ENCODE results near the gene TRIO.

TRIO gene

GRCh38 chr5:14445013-14445412, 301.9 kb downstream of the TRIO start:
- no peak overlapping the region for H2AFZ ChIP-seq (ENCODE audit: low read depth, low read length, severe bottlenecking)
- H3K9me2 ChIP-seq (replicated peaks; ENCODE audit: insufficient read depth, low read length): no peaks in the 10 kb centered on the region
- H3F3A ChIP-seq (ENCODE audit: insufficient read depth): no peaks in the 10 kb centered on the region
- H3K79me2 ChIP-seq (ENCODE audit: insufficient read depth, low read length): no peaks in the 10 kb centered on the region
- H3K36me3 ChIP-seq (ENCODE audit: low read length): no peaks in the 10 kb centered on the region
- H3K4me3 ChIP-seq (ENCODE audit: insufficient read depth, low read length, poor library complexity, severe bottlenecking): no peak overlapping the region
- no peaks in the 10 kb centered on the region for H3K9me3 ChIP-seq (ENCODE audit: insufficient read depth, low read length)
- no peak overlapping the region for H3K27ac ChIP-seq (ENCODE audit: low read depth, low read length)
- H3K9ac ChIP-seq (ENCODE audit: low read length): no peak overlapping the region
- no peak overlapping the region for H3K4me2 ChIP-seq (ENCODE audit: low read depth, low read length, poor library complexity, severe bottlenecking)
- no peak for TF ChIP-seq EZH2phosphoT487 (conservative IDR thresholded peaks at IDR 0.05; ENCODE audit: low read length)
- TF ChIP-seq, protein P1, sequence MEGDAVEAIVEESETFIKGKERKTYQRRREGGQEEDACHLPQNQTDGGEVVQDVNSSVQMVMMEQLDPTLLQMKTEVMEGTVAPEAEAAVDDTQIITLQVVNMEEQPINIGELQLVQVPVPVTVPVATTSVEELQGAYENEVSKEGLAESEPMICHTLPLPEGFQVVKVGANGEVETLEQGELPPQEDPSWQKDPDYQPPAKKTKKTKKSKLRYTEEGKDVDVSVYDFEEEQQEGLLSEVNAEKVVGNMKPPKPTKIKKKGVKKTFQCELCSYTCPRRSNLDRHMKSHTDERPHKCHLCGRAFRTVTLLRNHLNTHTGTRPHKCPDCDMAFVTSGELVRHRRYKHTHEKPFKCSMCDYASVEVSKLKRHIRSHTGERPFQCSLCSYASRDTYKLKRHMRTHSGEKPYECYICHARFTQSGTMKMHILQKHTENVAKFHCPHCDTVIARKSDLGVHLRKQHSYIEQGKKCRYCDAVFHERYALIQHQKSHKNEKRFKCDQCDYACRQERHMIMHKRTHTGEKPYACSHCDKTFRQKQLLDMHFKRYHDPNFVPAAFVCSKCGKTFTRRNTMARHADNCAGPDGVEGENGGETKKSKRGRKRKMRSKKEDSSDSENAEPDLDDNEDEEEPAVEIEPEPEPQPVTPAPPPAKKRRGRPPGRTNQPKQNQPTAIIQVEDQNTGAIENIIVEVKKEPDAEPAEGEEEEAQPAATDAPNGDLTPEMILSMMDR (IDR thresholded peaks at IDR 0.05; ENCODE audit: insufficient read depth, low read length, poor library complexity, severe bottlenecking): no peak
- H3K27me3 ChIP-seq (ENCODE audit: low read length): no peaks in the 10 kb centered on the region
- no peaks in the 10 kb centered on the region for H4K20me1 ChIP-seq (ENCODE audit: low read depth, low read length)

DNA sequence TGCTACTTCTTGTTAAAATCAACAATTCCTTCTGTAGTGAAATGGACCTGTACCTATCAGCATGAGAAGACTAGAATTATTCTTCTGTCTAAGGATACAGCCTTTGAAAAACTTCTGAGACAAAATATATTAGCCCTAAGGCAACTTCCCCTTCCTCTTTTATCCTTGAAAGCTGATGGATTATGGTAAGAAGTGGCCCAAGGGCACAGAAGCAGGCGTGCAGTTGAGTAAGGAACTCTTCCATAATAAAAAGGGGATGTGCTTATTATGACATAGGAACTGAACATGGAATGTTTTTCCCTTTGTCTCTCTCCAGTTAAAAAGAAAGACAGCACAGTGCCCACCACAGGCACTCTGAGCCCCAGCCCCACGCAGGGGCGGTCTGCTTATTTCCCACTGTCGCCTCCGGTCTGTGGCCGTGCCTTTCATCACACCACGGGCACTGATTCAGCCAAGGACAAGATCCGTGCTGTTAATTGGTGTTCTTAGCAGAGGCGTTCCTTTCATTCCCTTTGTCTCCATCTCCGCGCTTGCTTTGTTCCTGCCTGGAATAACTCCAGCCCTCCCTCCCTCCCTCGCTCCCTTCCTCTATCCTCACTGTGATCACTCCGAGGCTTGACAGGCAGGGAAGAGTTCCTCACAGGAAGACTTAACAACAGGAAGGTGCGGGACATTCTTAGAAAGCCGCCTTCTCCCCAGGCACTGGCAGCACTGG, 302.6 kb downstream of the TRIO start:
- no peaks in the 10 kb centered on the region for H4K20me1 ChIP-seq (ENCODE audit: low read depth, low read length)
- H3K27ac ChIP-seq (ENCODE audit: low read depth, low read length): no peak overlapping the region
- TF ChIP-seq, protein P1 (IDR thresholded peaks at IDR 0.05; ENCODE audit: insufficient read depth, low read length, poor library complexity, severe bottlenecking): no peak
- no peak for TF ChIP-seq EZH2phosphoT487 (conservative IDR thresholded peaks at IDR 0.05; ENCODE audit: low read length)
- no peak overlapping the region for H3K4me3 ChIP-seq (ENCODE audit: insufficient read depth, low read length, poor library complexity, severe bottlenecking)
- no peaks in the 10 kb centered on the region for H3F3A ChIP-seq (ENCODE audit: insufficient read depth)
- no peak overlapping the region for H3K9ac ChIP-seq (ENCODE audit: low read length)
- H3K9me2 ChIP-seq (replicated peaks; ENCODE audit: insufficient read depth, low read length): no peaks in the 10 kb centered on the region
- H3K4me2 ChIP-seq (ENCODE audit: low read depth, low read length, poor library complexity, severe bottlenecking): no peak overlapping the region
- no peaks in the 10 kb centered on the region for H3K27me3 ChIP-seq (ENCODE audit: low read length)
- H3K36me3 ChIP-seq (ENCODE audit: low read length): no peaks in the 10 kb centered on the region
- no peak overlapping the region for H2AFZ ChIP-seq (ENCODE audit: low read depth, low read length, severe bottlenecking)
- H3K9me3 ChIP-seq (ENCODE audit: insufficient read depth, low read length): no peaks in the 10 kb centered on the region
- no peaks in the 10 kb centered on the region for H3K79me2 ChIP-seq (ENCODE audit: insufficient read depth, low read length)

DNA sequence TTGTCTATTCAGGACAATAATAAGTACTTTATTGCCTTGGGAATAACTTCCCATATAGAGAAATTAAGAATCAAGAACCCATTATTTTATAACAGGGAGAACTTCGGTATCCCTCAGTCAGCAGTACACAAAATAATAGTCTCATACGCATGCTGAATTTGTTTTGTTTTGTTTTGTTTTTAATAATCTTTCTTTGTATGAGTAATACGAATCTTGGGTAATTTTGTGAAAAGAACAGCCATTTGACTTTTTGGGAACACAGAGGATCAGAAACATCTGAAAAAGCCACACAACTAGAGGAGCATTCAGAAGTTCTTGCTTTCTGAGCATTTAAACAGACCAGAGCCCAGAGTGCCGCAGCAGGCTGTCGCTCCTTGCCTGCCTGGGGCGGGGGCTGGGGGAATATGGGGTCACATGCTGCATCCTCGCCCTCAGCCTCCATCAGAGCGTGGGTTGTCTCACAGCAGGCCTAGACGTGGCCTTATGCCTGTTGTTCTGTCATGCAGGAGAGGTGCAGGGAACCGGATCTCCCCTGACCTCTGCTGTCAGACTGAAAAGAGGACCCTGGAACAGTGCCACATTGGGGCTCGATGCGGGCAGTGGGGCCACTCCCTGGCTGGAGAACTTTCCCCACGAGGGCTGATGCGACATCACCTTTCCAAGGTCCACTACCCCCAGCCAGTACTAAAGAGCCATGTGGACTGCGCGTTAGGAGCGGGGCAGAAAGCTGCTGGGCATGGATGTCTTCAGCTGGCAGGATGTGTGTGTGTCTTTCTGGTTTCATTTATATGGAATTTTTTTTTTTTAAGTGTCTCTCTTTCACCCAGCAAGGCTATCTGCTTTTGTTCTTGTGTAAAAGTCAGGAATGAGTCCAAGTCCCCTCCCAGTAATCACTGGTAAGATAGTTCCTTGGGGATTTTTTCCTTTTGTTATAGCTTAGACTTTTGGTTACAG, 305.1 kb downstream of the TRIO start:
- H3K79me2 ChIP-seq (ENCODE audit: insufficient read depth, low read length): no peaks in the 10 kb centered on the region
- no peaks in the 10 kb centered on the region for H3K36me3 ChIP-seq (ENCODE audit: low read length)
- H4K20me1 ChIP-seq (ENCODE audit: low read depth, low read length): no peaks in the 10 kb centered on the region
- H3K4me2 ChIP-seq (ENCODE audit: low read depth, low read length, poor library complexity, severe bottlenecking): no peak overlapping the region
- no peaks in the 10 kb centered on the region for H3K9me2 ChIP-seq (replicated peaks; ENCODE audit: insufficient read depth, low read length)
- H2AFZ ChIP-seq (ENCODE audit: low read depth, low read length, severe bottlenecking): no peak overlapping the region
- no peaks in the 10 kb centered on the region for H3K27me3 ChIP-seq (ENCODE audit: low read length)
- TF ChIP-seq, protein P1 (IDR thresholded peaks at IDR 0.05; ENCODE audit: insufficient read depth, low read length, poor library complexity, severe bottlenecking): no peak
- no peak for TF ChIP-seq EZH2phosphoT487 (conservative IDR thresholded peaks at IDR 0.05; ENCODE audit: low read length)
- H3K9me3 ChIP-seq (ENCODE audit: insufficient read depth, low read length): no peaks in the 10 kb centered on the region
- H3K4me3 ChIP-seq (ENCODE audit: insufficient read depth, low read length, poor library complexity, severe bottlenecking): no peak overlapping the region
- H3K27ac ChIP-seq (ENCODE audit: low read depth, low read length): no peak overlapping the region
- no peaks in the 10 kb centered on the region for H3F3A ChIP-seq (ENCODE audit: insufficient read depth)
- no peak overlapping the region for H3K9ac ChIP-seq (ENCODE audit: low read length)
